Measurements from ENCODE around the gene PPP1R12C.

PPP1R12C gene

DNA sequence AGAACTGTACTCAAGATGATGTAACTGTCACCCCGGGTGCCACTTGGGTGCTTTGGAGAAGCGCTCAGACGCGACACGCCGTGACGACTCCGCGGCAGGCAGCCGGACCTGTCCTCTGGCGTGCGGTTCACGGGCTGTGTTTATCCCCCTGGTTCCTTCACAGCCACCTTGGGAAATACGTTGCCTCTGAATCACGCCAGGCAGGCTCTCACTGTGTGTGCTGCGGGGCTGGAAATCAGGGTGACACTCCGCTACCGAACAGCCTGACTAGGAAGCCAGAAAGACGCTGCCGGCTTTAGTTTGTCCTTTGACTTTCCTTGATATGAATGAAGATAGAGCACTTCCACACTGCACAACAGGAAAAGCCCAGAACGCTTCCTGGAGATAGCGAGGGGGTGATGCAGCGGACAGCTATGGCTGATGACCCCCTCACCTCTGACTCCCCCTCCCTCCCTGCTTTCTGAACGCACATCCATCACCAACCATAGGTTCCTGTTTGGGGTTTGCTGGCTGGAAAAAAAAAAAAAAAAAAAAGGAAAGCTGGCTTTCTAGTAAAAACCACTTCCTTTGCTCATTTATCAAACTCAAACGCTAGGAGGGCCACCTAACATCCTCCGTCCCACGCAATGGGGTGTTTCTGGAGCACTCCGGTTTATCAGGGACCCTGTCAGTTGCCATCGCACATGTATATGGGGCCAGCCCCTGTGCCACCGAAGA is 75.7 kb downstream of the PPP1R12C start:
- no peaks in the 10 kb centered on the region for H3K27me3 ChIP-seq (ENCODE audit: control insufficient read depth in 1 of 2, insufficient read depth in 2 of 2, low read length in 2 of 2)
- no peak overlapping the region for H3K9ac ChIP-seq (ENCODE audit: low read length)
- no peaks in the 10 kb centered on the region for H3K9me3 ChIP-seq (ENCODE audit: low read length)
- no peak overlapping the region for H3K27ac ChIP-seq (ENCODE audit: low read depth, low read length)
- H3K4me3 ChIP-seq (ENCODE audit: low read depth in 1 of 2, low read length in 2 of 2): no peak overlapping the region
- peaks cover 17% of the 10 kb centered on the region for H3K36me3 ChIP-seq (ENCODE audit: insufficient read depth, low read length)
- no peaks in the 10 kb centered on the region for H3K4me1 ChIP-seq (ENCODE audit: insufficient read depth, low read length)

DNA sequence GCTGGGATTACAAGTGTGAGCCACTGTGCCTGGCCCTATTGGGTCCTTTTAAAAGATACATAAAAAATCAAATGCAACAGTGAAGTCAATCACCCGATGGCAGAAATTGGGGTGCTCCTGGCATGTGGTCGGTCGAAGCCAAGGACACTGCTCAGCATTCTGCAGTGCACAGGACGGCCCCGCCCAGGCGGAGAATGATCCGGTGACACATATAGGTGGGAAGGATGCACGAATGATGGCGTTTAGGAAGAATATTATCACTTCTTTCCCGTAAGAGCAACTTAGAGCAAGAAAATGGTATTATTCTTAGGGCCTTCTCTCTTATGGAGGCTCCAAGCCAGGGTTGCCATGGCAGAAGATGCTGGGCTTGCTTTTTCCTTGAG is 76.2 kb downstream of the PPP1R12C start:
- peaks cover 13% of the 10 kb centered on the region for H3K36me3 ChIP-seq (ENCODE audit: insufficient read depth, low read length)
- H3K9me3 ChIP-seq (ENCODE audit: low read length): no peaks in the 10 kb centered on the region

More for the DNA sequence above, 76.2 kb downstream of the PPP1R12C start:
- no peak overlapping the region for H3K4me3 ChIP-seq (ENCODE audit: low read depth in 1 of 2, low read length in 2 of 2)
- H3K27me3 ChIP-seq (ENCODE audit: control insufficient read depth in 1 of 2, insufficient read depth in 2 of 2, low read length in 2 of 2): no peaks in the 10 kb centered on the region
- H3K4me1 ChIP-seq (ENCODE audit: insufficient read depth, low read length): no peaks in the 10 kb centered on the region
- no peak overlapping the region for H3K9ac ChIP-seq (ENCODE audit: low read length)
- no peak overlapping the region for H3K27ac ChIP-seq (ENCODE audit: low read depth, low read length)

Measured in muscle layer of colon (tissue), 2 donors.